ENCODE measurements around the gene WFIKKN1. TPM values are rescaled to one million over a fixed set of nuclear protein-coding genes. Genes with fewer than 3 reads are reported as not detected.

The WFIKKN1 gene
- total RNA-seq, 1 experiment from 2014 or later: 12.3 TPM

DNA sequence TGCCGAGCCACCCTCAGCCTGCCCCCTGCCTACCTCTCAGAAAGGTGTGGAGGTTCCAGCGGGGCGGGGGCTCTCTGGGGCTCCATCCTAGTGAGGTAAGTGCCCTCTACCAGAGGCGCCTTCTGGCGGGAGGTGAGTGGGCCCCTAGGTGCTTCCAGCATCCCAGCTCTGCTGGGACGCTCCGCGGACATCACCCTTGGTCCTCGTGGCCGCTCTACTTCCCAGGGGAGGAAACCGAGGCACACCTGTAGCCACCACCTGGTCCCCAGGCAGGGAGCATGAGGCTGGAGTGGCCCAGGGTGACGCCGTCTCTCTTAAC, 12.2 kb downstream of the WFIKKN1 start:
- CTCF ChIA-PET: interaction anchor here (0.6 to 1.9 kb wide), 5 partner anchors 18 to 438 kb away, joined by 3 to 8 read pairs (median 4); no protein-coding TSS in a partner anchor

More for the DNA sequence above, 12.2 kb downstream of the WFIKKN1 start:
- POLR2A ChIA-PET: no interaction called here
- Mint-ChIP-seq H3K9me3 (no peaks in the 10 kb centered on the region), H3K4me1 (peaks cover 19% of the 10 kb centered on the region), H3K4me3 (peak overlapping the region; percentile 69), H3K27me3 (ENCODE audit: low read depth) (no peaks in the 10 kb centered on the region), H3K36me3 (no peaks in the 10 kb centered on the region), H3K27ac (no peak overlapping the region)
- TF ChIP-seq JAZF1 (CRISPR knock-in tag; IDR thresholded peaks at IDR 0.05): no peak
- TF ChIP-seq, protein P1, sequence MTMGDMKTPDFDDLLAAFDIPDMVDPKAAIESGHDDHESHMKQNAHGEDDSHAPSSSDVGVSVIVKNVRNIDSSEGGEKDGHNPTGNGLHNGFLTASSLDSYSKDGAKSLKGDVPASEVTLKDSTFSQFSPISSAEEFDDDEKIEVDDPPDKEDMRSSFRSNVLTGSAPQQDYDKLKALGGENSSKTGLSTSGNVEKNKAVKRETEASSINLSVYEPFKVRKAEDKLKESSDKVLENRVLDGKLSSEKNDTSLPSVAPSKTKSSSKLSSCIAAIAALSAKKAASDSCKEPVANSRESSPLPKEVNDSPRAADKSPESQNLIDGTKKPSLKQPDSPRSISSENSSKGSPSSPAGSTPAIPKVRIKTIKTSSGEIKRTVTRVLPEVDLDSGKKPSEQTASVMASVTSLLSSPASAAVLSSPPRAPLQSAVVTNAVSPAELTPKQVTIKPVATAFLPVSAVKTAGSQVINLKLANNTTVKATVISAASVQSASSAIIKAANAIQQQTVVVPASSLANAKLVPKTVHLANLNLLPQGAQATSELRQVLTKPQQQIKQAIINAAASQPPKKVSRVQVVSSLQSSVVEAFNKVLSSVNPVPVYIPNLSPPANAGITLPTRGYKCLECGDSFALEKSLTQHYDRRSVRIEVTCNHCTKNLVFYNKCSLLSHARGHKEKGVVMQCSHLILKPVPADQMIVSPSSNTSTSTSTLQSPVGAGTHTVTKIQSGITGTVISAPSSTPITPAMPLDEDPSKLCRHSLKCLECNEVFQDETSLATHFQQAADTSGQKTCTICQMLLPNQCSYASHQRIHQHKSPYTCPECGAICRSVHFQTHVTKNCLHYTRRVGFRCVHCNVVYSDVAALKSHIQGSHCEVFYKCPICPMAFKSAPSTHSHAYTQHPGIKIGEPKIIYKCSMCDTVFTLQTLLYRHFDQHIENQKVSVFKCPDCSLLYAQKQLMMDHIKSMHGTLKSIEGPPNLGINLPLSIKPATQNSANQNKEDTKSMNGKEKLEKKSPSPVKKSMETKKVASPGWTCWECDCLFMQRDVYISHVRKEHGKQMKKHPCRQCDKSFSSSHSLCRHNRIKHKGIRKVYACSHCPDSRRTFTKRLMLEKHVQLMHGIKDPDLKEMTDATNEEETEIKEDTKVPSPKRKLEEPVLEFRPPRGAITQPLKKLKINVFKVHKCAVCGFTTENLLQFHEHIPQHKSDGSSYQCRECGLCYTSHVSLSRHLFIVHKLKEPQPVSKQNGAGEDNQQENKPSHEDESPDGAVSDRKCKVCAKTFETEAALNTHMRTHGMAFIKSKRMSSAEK (CRISPR knock-in tag; IDR thresholded peaks at IDR 0.05; ENCODE audit: borderline replicate concordance): no peak
- TF ChIP-seq SMAD3 (CRISPR knock-in tag; IDR thresholded peaks at IDR 0.05; ENCODE audit: borderline replicate concordance): no peak
- TF ChIP-seq, protein P2, sequence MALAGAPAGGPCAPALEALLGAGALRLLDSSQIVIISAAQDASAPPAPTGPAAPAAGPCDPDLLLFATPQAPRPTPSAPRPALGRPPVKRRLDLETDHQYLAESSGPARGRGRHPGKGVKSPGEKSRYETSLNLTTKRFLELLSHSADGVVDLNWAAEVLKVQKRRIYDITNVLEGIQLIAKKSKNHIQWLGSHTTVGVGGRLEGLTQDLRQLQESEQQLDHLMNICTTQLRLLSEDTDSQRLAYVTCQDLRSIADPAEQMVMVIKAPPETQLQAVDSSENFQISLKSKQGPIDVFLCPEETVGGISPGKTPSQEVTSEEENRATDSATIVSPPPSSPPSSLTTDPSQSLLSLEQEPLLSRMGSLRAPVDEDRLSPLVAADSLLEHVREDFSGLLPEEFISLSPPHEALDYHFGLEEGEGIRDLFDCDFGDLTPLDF (CRISPR knock-in tag; IDR thresholded peaks at IDR 0.05): no peak
- TF ChIP-seq, protein P3, sequence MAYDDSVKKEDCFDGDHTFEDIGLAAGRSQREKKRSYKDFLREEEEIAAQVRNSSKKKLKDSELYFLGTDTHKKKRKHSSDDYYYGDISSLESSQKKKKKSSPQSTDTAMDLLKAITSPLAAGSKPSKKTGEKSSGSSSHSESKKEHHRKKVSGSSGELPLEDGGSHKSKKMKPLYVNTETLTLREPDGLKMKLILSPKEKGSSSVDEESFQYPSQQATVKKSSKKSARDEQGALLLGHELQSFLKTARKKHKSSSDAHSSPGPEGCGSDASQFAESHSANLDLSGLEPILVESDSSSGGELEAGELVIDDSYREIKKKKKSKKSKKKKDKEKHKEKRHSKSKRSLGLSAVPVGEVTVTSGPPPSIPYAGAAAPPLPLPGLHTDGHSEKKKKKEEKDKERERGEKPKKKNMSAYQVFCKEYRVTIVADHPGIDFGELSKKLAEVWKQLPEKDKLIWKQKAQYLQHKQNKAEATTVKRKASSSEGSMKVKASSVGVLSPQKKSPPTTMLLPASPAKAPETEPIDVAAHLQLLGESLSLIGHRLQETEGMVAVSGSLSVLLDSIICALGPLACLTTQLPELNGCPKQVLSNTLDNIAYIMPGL (CRISPR knock-in tag; IDR thresholded peaks at IDR 0.05): no peak
- TF ChIP-seq, protein P4, sequence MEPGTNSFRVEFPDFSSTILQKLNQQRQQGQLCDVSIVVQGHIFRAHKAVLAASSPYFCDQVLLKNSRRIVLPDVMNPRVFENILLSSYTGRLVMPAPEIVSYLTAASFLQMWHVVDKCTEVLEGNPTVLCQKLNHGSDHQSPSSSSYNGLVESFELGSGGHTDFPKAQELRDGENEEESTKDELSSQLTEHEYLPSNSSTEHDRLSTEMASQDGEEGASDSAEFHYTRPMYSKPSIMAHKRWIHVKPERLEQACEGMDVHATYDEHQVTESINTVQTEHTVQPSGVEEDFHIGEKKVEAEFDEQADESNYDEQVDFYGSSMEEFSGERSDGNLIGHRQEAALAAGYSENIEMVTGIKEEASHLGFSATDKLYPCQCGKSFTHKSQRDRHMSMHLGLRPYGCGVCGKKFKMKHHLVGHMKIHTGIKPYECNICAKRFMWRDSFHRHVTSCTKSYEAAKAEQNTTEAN (CRISPR knock-in tag; IDR thresholded peaks at IDR 0.05): no peak
- TF ChIP-seq CREB1 (CRISPR knock-in tag; IDR thresholded peaks at IDR 0.05): no peak
- TF ChIP-seq ZNF423 (CRISPR knock-in tag; IDR thresholded peaks at IDR 0.05): no peak
- TF ChIP-seq KAT7 (CRISPR knock-in tag; IDR thresholded peaks at IDR 0.05; ENCODE audit: borderline replicate concordance): no peak
- TF ChIP-seq, protein P5, sequence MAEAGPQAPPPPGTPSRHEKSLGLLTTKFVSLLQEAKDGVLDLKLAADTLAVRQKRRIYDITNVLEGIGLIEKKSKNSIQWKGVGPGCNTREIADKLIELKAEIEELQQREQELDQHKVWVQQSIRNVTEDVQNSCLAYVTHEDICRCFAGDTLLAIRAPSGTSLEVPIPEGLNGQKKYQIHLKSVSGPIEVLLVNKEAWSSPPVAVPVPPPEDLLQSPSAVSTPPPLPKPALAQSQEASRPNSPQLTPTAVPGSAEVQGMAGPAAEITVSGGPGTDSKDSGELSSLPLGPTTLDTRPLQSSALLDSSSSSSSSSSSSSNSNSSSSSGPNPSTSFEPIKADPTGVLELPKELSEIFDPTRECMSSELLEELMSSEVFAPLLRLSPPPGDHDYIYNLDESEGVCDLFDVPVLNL (CRISPR knock-in tag; IDR thresholded peaks at IDR 0.05; ENCODE audit: borderline replicate concordance, low read depth): no peak
- TF ChIP-seq ATF6 (CRISPR knock-in tag; IDR thresholded peaks at IDR 0.05): no peak
- no peak for TF ChIP-seq CDX4 (CRISPR knock-in tag; IDR thresholded peaks at IDR 0.05; ENCODE audit: borderline replicate concordance)
- no peak for TF ChIP-seq NR1H2 (CRISPR knock-in tag; IDR thresholded peaks at IDR 0.05)
- no peak for TF ChIP-seq MLX (CRISPR knock-in tag; IDR thresholded peaks at IDR 0.05)
- TF ChIP-seq SP1 (CRISPR knock-in tag; conservative IDR thresholded peaks at IDR 0.05): no peak
- no peak for TF ChIP-seq MAX (CRISPR knock-in tag; IDR thresholded peaks at IDR 0.05)
- no peak for TF ChIP-seq ETV6 (CRISPR knock-in tag; IDR thresholded peaks at IDR 0.05)
- DNase-seq (ENCODE audit: low spot score) (no peak), ATAC-seq (no peak)
